HS-27A (cell line): ENCODE data around the gene CES5A.
"Not testable (repeated sequence)": the region's sequence is repeated elsewhere in the genome, so short reads cannot be mapped to it uniquely, and the experiment has no call there.

Experiments
- DNase-seq: peaks from one replicate; pipeline ENCODE4 v3.0.0-alpha.2; 2012; ENCODE audit warnings: low read depth, missing footprints

Gene CES5A, protein sequence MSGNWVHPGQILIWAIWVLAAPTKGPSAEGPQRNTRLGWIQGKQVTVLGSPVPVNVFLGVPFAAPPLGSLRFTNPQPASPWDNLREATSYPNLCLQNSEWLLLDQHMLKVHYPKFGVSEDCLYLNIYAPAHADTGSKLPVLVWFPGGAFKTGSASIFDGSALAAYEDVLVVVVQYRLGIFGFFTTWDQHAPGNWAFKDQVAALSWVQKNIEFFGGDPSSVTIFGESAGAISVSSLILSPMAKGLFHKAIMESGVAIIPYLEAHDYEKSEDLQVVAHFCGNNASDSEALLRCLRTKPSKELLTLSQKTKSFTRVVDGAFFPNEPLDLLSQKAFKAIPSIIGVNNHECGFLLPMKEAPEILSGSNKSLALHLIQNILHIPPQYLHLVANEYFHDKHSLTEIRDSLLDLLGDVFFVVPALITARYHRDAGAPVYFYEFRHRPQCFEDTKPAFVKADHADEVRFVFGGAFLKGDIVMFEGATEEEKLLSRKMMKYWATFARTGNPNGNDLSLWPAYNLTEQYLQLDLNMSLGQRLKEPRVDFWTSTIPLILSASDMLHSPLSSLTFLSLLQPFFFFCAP

GRCh38 chr16:55875273-55875672, at the start of gene CES5A:
Gene CES5A (minus strand): TSS chr16:55875373. CDS start chr16:55875221, 152 bp downstream.
- no peak for DNase-seq

- no peak for DNase-seq
These were observed 47.5 kb upstream of the CES5A start for GRCh38 chr16:55922662-55923061.

- no peak for DNase-seq
These were observed 42.4 kb upstream of the CES5A start for GRCh38 chr16:55917373-55918160.

DNA sequence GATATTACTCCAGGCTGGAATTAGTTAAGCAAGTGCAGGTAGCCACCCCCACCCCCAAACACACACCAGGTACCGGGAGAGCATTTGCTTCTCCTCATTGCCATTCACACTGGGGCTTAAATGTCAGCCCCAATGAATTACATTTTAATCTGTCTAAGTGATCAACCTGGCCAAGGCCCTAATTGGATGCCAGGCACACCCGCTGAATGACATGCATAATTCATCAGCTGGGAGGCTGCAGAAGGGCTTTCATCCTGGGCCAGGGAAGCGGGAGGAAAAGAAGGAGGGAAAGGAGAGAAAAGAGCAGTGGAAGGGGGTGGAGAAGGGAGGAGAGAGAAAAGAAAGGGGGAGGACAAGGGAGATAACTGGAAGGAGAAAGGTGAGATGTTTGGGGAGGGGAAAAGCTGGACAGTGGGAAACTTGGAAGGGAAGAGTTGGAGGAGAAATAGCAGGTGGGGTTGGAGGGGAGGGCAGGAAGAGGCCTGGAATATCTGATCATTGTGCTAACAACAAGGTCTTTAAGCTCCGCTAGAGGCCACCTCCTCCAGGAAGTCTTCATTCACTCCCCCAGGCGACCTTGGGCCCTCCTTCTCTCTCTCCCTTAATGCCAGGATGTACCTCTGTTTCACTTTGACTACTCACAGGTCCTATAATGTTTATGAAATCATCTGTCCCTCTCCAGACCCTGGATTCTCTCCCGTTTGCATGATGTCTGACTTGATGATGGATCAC, 40.1 kb upstream of the CES5A start:
- no peak for DNase-seq

- no peak for DNase-seq
These were observed 39.2 kb upstream of the CES5A start for GRCh38 chr16:55914383-55914782.

- no peak for DNase-seq
These were observed 38.5 kb upstream of the CES5A start for GRCh38 chr16:55913716-55914115.

DNA sequence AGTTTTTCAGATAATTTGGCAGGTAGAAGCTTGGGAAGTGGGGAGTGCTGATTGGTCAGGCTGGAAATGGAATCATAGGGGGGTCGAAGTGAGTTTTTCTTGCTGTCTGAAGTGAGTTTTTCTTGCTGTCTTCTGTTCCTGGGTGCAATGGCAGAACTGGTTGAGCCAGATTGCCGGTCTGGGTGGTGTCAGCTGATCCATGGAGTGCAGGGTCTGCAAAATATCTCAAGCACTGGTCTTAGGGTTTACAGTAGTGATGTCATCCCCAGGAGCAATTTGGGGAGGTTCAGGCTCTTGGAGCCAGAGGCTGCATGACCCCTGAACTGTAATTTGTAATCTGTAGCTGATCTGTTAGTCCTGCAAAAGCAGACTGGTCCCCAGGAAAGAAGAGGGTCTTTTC, 37.9 kb upstream of the CES5A start:
- not testable (repeated sequence) for DNase-seq

DNA sequence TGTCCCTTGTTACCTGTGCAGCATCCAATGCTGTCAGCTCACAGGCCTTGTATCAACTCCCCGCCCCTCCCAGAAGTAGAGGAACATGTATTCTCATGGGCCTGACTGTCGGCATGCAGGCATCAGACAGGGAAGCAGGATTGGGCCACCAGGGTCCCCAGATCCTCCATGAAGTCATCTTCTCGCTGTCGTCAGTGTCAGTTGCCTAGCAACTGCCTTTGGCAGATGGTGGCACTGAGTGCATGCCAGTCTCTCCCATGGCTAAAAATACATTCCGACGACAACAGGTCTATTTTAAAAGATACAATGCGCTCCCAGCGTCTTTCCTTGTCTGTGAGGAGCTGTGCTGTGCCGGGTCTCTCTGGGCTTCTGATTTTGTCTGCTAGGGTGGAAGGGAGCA, 36.8 kb upstream of the CES5A start:
- no peak for DNase-seq

GRCh38 chr16:55911616-55912015, 36.4 kb upstream of the CES5A start:
- DNase-seq, result no peak

DNA sequence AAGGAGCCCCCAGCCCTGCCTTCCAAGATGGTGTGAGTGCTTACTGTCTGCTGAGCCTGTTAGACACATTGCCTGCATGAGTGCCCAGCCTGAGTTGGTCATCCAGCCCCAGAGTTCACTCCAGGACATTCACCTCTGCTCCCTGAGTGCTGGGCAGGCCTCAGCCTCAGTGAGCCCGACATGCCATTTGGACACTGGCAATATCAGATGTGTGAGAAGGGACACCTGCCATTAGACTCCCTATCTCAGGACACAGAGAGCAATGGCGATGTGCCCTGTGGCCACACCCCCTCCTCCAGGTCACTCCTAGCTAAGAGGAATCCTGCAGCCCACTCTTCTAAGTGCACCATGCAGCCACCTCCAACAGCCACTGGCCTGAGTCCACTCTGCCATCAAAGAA, 34.7 kb upstream of the CES5A start:
- no peak for DNase-seq

DNA sequence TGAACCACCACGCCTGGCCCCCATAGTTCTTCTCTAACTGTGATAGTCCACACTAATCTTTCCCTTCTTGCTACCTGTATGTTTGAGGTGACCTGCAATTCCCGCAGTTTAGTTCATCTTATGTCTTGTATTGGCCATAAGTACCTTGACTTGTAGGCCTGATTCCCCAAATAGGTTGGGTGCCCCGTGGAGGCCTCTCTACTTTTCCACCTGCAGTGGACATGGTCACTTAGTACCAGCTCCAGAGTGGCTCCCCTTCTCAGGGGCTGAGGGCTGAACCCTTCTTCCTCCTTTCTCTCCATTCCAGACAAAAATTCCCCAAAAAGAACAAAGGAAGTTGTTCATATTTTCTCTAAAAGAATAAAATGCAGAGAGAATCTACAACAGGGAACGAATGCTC, 33.5 kb upstream of the CES5A start:
- DNase-seq, result no peak

DNA sequence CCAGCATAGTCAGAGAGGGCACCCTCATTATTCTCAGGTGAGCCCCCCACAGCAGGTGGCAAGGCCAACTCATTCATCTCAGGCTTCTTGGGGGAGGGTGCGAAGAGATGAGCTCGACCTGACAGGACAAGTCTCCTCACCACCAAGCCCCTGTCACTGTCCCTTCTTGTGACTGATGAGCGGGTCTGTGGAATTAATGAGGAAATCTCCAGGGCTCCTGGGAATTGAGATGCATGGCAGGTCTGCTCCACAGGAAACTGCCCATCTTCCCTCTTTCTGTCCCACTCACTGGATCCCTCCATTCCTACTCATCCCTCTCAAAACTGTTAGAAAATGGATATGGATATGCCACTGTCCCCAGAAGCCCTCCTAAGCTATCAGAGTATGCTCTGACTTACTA, 32.5 kb upstream of the CES5A start:
- DNase-seq, result no peak

DNA sequence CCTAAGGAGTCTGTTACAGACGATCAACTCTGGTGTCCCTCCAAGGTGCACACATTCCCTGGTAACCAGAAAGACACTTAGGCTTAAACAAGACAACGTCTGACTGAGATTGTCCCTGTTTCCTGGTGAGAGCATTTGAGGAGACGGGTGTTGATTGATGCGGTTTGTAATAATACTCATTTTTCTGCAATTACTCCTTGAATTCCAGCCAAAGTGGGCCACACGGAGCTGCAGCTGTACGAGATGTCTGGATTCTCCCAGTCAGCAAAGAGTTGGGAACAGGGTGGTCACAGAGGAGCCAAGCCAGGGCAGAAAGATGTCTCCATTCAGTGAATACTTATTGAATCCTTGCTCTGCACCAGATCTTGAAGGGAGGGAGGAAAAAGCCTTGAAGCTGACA, 30.9 kb upstream of the CES5A start:
- DNase-seq, result no peak

DNA sequence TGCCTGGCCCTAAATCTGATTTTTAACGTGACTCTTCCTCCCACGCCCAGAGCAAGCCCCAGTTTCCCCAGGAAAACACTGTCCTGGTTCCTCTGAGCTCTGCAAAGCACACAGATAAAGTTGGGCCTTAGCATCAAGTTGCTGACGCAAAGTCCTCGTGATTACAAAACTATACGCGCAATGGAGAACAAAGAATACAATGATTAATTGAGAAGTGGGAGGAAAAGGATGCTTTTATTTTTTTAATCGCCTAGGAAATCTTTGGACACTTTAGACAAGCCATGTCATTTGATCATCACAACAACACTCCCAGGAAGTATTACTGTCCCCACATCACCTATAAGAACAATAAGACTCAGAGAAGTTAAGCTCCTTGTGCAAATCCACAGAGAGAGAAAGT, 30.5 kb upstream of the CES5A start:
- DNase-seq, result no peak

DNA sequence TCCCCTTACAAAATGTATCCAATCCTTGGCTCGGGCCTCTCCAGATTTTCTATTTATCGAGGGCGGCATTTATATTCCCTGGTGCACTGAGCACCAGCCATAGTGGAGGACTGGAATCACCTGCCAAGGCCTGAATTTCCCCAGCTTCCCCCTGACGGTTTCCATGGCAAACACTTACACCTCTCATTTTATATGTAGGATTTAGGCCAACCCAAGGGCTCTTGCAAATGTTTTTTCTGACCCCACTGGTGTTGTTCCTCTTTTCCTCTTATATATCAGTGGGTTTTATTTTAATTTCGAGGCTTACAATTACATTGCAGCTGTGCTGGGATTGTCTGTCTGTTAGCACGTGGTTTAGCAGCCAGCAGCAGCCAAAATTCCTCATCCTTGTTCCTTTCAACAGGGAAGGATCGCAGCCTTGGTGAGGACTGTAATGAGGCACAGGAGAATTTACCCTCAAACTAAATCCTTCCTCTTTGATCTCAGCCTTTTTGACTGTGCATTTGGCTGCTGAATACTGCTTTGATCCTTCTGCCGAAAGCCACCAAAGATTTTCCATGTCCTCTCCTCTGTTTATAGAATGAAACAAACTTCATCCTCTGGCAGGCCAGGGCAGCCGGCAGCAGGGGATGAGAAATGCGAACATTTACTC, 26.5 kb upstream of the CES5A start:
- DNase-seq, result no peak

DNA sequence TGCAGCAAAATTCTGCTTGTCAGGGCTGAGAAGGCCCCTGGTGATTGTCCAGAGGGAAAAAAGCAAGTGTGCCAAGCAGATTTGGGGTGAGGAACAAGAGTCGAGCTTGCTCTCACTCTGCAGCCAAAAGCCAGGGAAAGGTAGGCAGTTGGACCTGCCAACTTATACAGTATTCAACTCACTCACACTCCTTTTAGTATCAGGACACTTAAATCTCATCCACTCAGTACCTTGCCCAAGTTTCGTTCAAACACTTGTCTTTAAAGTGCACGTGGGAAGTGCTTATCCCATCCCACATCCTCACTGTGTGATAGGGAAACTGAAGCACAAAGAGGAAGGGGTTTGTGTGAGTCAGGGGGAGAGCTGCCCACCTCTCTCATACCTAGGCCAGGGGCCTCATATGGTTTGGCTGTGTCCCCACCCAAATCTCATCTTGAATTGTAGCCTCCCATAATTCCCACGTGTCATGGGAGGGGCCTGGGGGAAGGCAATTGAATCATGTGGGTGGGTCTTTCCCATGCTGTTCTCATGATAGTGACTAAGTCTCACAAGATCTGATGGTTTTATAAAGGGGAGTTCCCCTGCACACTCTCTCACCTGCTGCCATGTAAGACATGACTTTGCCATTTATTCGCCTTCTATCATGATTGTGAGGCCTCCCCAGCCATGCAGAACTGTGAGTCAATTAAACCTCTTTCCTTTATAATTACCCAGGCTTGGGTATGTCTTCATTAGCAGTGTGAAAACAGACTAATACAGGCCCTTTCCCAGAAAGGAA, 25.6 kb upstream of the CES5A start:
- DNase-seq, result no peak

DNA sequence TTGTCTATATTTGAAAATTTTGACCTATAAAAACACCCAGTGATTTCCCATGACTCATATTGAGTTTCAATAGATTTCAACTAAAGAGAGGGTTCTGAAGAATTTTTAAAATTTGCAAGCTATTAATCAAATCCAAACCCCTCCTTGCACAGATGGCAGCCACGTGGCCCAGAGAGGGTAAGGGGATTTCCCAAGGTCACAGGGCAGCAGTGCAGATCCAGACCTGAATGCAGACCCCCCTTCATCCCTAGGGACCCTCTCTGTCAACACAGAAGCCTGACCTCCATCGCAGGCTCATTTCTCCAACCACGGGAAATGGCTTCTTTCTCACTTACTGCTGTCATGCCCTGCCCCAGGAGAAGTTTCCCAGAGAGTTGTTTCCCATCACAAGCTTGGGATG, 24.7 kb upstream of the CES5A start:
- DNase-seq, result no peak

GRCh38 chr16:55898592-55898991, 23.4 kb upstream of the CES5A start:
- DNase-seq, result no peak

GRCh38 chr16:55892821-55893220, 17.6 kb upstream of the CES5A start:
- no peak for DNase-seq

DNA sequence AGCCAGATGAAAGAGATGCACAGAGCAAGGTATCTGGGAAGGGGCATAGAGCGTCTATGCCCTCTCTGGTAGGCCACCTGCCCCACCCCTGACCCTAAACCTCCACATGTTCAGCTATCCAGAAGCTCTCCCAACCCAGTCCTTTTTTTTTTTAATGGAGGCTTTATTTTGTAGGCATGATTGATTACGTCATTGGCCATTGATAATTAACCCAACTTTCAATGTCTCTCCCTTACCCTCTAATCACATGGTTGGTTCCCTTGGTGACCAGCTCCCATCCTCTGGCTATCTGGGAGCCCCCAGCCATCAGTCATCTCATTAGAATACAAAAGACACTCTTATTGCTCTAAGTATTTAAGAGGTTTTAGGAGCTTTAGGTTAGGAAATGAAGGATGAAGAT, 14.3 kb upstream of the CES5A start:
- DNase-seq, result no peak

DNA sequence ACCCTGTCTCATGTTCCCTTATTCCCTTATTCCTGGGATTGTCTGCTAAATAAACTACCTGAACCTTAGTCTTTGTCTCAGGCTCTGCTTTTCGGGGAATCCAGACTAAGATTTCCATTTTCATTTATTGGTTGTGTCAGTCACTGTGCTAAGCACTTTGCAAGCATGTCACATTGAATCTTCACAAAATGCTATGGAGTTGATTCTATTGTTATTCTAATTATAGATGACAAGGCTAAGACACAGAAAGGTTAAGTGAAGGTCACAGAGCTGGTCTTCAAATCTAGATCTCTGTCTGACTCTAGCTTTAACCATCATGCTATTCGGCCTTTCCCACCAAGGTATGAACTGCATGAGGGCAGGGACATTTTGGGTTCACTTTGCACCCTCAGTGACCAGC, 13.4 kb upstream of the CES5A start:
- no peak for DNase-seq
